GM21381 (cell line): Measurements from ENCODE around the gene ATP11C.
A peak's percentile ranks its signal among the peaks of the same experiment; 100 is the strongest.
"Not testable (repeated sequence)": the region's sequence is repeated elsewhere in the genome, so short reads cannot be mapped to it uniquely, and the experiment has no call there.

Experiments used
- ATAC-seq: cut with Tn5 transposase; IDR thresholded peaks from one replicate; pipeline ENCODE4 v1.9.1; 2021; ENCODE audit warnings: mild to moderate bottlenecking, moderate library complexity; ENCODE audit not compliant: unreplicated experiment

Gene ATP11C

GRCh38 chrX:139932901-139933796 lies at the start of gene ATP11C:
Gene ATP11C, minus strand, starts transcription at chrX:139933053. Its CDS starts 1,011 bp downstream, at chrX:139932042.
- peak; percentile 72 for ATAC-seq

GRCh38 chrX:139974471-139974870 lies 41.6 kb upstream of the ATP11C start:
- no peak for ATAC-seq

GRCh38 chrX:139972629-139973624 lies 40.1 kb upstream of the ATP11C start:
- ATAC-seq: no peak

GRCh38 chrX:139972113-139972512 lies 39.3 kb upstream of the ATP11C start:
- no peak for ATAC-seq

- no peak for ATAC-seq
Measured at GRCh38 chrX:139971394-139971749, 38.5 kb upstream of the ATP11C start.

GRCh38 chrX:139969286-139969685 lies 36.4 kb upstream of the ATP11C start:
- ATAC-seq: no peak

GRCh38 chrX:139967750-139968149 lies 34.9 kb upstream of the ATP11C start:
- no peak for ATAC-seq

- no peak for ATAC-seq
Measured at GRCh38 chrX:139967300-139967699, 34.4 kb upstream of the ATP11C start.

- not testable (repeated sequence) for ATAC-seq
Measured at GRCh38 chrX:139966159-139966558, 33.3 kb upstream of the ATP11C start.

GRCh38 chrX:139965421-139965820 lies 32.6 kb upstream of the ATP11C start, which contains the start of gene CXorf66:
Gene CXorf66, minus strand, starts transcription at chrX:139965521. Its CDS starts 25 bp downstream, at chrX:139965496.
- no peak for ATAC-seq

GRCh38 chrX:139961091-139961490 lies 28.2 kb upstream of the ATP11C start:
- ATAC-seq: not testable (repeated sequence)

- ATAC-seq: no peak
Measured at GRCh38 chrX:139949703-139950102, 16.9 kb upstream of the ATP11C start.

- no peak for ATAC-seq
Measured at GRCh38 chrX:139945075-139945474, 12.2 kb upstream of the ATP11C start.

GRCh38 chrX:139936259-139936658 lies 3.4 kb upstream of the ATP11C start:
- ATAC-seq: no peak

GRCh38 chrX:139933904-139934303 lies 1.1 kb upstream of the ATP11C start:
- no peak for ATAC-seq

GRCh38 chrX:139932073-139932900 lies 566 bp downstream of the ATP11C start:
- peak; percentile 39 for ATAC-seq

- no peak for ATAC-seq
Measured at GRCh38 chrX:139931646-139932072, 1.2 kb downstream of the ATP11C start.

- no peak for ATAC-seq
Measured at GRCh38 chrX:139930916-139931645, 1.8 kb downstream of the ATP11C start.

GRCh38 chrX:139930401-139930800 lies 2.5 kb downstream of the ATP11C start:
- ATAC-seq: no peak

GRCh38 chrX:139929876-139930275 lies 3.0 kb downstream of the ATP11C start:
- ATAC-seq: no peak
